ENCODE data around the gene SETX.
A peak's percentile ranks its signal among the peaks of the same experiment; 100 is the strongest.

The SETX gene

DNA sequence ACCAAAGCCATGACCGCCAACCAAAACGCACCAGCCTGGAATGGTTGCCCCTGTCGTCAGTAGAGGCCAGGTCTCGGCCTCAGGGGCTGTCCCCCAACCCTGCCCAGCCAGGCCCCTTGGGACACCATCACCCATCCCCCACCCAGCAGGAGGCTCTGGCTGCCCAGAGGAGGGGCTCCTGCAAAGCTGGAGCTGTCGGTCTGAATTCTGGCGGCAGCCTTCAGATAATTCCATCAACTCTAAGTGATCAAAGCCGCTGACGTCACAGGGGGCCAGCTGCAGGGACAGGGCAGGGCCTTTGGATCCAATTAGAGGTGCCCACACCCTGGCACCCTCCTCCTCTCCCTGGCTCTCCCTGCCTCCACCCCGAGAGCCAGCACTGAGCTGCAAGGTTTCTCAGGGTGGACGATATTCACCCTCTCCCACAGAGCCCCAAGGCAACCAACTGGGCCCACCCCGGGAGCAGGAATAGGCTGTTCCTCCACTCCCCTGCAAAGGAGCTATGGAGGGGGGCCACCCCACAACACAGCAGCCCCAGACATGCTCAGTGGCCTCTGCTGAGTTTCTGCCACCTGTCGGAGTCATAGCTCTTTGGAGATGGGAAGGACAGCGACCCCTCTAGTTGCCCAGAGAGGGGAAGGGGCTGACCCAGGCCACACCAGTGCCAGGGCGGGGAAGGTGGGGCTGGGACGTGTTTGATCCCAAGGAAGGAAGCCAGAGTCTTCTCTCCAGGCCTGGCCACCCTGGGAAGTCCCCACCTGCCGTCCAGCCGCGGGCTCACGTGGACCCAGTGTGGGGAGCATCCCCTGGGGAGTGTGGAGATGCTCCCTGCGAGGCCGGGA, 114.6 kb downstream of the SETX start:
- Histone ChIP-seq H3K9me3 (ENCODE audit: low read depth, low read length) (no peaks in the 10 kb centered on the region), H3K36me3 (ENCODE audit: insufficient read depth, low read length) (no peaks in the 10 kb centered on the region), H3K4me3 (peak overlapping the region; percentile 88), H3K27ac (no peak overlapping the region), H3K9ac (ENCODE audit: insufficient read length) (no peak overlapping the region)
- TF ChIP-seq FOXP2 (optimal IDR thresholded peaks at IDR 0.05; ENCODE audit: control extremely low read depth, extremely low read length, insufficient read depth) (no peak), POLR2AphosphoS5 (IDR thresholded peaks at IDR 0.05; ENCODE audit: borderline replicate concordance, low read depth, low read length) (no peak), EZH2 (IDR thresholded peaks at IDR 0.05) (no peak)
- no peak for DNase-seq (ENCODE audit: low read depth, low spot score)

- H3K9me3 ChIP-seq (ENCODE audit: low read depth, low read length), result no peaks in the 10 kb centered on the region
- no peak overlapping the region for H3K27ac ChIP-seq
- no peak for DNase-seq (ENCODE audit: low read depth, low spot score)
- TF ChIP-seq EZH2 (IDR thresholded peaks at IDR 0.05) (no peak), FOXP2 (optimal IDR thresholded peaks at IDR 0.05; ENCODE audit: control extremely low read depth, extremely low read length, insufficient read depth) (no peak), POLR2AphosphoS5 (IDR thresholded peaks at IDR 0.05; ENCODE audit: borderline replicate concordance, low read depth, low read length) (no peak)
- H3K4me3 ChIP-seq, result no peak overlapping the region
- no peaks in the 10 kb centered on the region for H3K36me3 ChIP-seq (ENCODE audit: insufficient read depth, low read length)
- H3K9ac ChIP-seq (ENCODE audit: insufficient read length), result no peak overlapping the region
Measured at GRCh38 chr9:132239518-132239917, 115.3 kb downstream of the SETX start.

DNA sequence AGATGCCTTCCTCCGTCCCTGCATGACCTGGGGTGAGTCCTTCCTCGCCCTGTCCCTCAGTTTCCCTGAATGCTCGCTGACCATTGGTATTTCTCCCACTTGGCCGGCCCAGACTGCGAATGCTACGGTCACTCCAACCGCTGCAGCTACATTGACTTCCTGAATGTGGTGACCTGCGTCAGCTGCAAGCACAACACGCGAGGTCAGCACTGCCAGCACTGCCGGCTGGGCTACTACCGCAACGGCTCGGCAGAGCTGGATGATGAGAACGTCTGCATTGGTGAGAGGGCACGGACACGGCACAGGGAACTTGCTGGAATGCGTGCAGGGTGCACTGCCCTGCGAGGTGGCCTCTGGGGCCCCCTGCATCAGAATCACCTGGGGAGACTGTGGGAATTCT, 115.8 kb downstream of the SETX start:
- Histone ChIP-seq H3K9ac (ENCODE audit: insufficient read length) (no peak overlapping the region), H3K27ac (no peak overlapping the region), H3K4me3 (no peak overlapping the region), H3K9me3 (ENCODE audit: low read depth, low read length) (no peaks in the 10 kb centered on the region), H3K36me3 (ENCODE audit: insufficient read depth, low read length) (no peaks in the 10 kb centered on the region)
- DNase-seq (ENCODE audit: low read depth, low spot score), result no peak
- TF ChIP-seq POLR2AphosphoS5 (IDR thresholded peaks at IDR 0.05; ENCODE audit: borderline replicate concordance, low read depth, low read length) (no peak), FOXP2 (optimal IDR thresholded peaks at IDR 0.05; ENCODE audit: control extremely low read depth, extremely low read length, insufficient read depth) (no peak), EZH2 (IDR thresholded peaks at IDR 0.05) (no peak)

DNA sequence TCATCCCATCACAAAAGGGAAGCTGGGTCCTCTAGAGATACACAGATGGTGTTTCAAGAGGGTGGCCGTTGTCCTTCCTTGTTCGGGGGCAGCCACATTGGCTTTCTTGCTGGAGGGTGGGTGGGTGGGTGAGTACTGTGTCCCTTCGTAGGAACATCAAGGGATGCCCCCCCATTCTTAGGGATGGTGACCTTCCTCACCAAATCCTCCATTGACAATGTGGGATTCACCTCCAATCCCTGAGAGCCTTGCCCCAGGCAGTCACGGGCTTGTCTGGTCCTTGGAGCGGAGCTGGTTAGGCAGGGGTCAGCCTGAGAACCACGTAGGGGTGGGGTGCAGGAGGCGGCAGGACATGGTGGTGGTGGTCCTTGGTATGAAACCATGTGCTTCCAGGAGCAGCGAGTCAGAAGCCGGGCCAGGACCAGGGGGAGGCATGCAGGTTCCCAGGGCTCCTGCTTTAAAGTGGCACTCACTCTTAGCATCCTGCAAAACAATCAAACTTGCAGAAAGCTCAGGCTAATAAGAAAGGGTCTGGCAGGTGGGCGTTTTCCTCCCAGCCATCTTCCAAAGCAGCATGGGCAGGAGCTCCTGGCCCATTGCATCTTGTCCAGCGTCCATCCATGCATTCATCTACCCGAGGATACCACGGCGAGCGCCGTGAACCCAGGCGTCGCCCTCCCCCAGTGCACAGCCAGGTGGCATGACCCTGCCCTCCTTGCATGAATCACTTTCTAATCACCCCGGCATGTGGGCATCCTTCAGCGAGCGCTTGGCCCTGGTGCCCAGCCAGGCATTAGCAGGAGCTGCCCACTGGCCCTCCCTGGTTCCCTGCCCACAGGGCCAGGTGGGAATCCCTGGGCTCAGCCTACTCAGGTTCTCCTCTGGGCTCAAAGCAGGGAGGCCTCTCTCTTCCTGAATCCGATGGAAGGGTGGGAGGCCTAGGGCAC, 116.5 kb downstream of the SETX start:
- DNase-seq (ENCODE audit: low read depth, low spot score), result no peak
- no peak for TF ChIP-seq FOXP2 (optimal IDR thresholded peaks at IDR 0.05; ENCODE audit: control extremely low read depth, extremely low read length, insufficient read depth)
- no peak for TF ChIP-seq POLR2AphosphoS5 (IDR thresholded peaks at IDR 0.05; ENCODE audit: borderline replicate concordance, low read depth, low read length)
- TF ChIP-seq EZH2 (IDR thresholded peaks at IDR 0.05), result no peak
- no peak overlapping the region for H3K27ac ChIP-seq

DNA sequence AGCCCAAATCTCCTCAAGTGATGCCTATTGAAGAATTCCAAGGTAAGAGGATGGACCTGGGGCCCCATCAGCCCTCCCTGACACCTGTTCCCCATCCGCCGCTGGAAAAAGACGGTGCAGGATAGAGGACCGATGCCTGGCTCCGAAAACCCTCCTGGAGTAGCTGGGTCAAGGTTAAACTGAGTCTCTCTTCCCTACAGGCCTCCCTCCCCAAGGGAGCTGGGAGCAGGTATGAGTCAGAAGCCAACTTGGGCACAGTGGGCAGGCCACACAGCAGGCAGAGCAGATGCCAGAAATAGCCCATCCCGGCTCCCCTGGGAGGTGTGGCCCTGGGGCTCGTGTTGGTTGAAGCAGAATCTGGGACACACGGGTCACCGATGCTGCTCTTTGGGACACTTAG, 117.3 kb downstream of the SETX start:
- no peak for DNase-seq (ENCODE audit: low read depth, low spot score)
- Histone ChIP-seq H3K4me3 (no peak overlapping the region), H3K9ac (ENCODE audit: insufficient read length) (no peak overlapping the region), H3K9me3 (ENCODE audit: low read depth, low read length) (no peaks in the 10 kb centered on the region), H3K36me3 (ENCODE audit: insufficient read depth, low read length) (no peaks in the 10 kb centered on the region), H3K27ac (no peak overlapping the region)
- TF ChIP-seq FOXP2 (optimal IDR thresholded peaks at IDR 0.05; ENCODE audit: control extremely low read depth, extremely low read length, insufficient read depth), result no peak
- TF ChIP-seq POLR2AphosphoS5 (IDR thresholded peaks at IDR 0.05; ENCODE audit: borderline replicate concordance, low read depth, low read length), result no peak
- no peak for TF ChIP-seq EZH2 (IDR thresholded peaks at IDR 0.05)

More for the DNA sequence above, 116.5 kb downstream of the SETX start:
- H3K36me3 ChIP-seq (ENCODE audit: insufficient read depth, low read length), result no peaks in the 10 kb centered on the region
- H3K4me3 ChIP-seq, result no peak overlapping the region
- no peak overlapping the region for H3K9ac ChIP-seq (ENCODE audit: insufficient read length)
- no peaks in the 10 kb centered on the region for H3K9me3 ChIP-seq (ENCODE audit: low read depth, low read length)

GRCh38 chr9:132236662-132237311, 118.0 kb downstream of the SETX start:
- Histone ChIP-seq H3K9me3 (ENCODE audit: low read depth, low read length) (no peaks in the 10 kb centered on the region), H3K4me3 (no peak overlapping the region), H3K27ac (no peak overlapping the region), H3K36me3 (ENCODE audit: insufficient read depth, low read length) (no peaks in the 10 kb centered on the region), H3K9ac (ENCODE audit: insufficient read length) (no peak overlapping the region)
- DNase-seq (ENCODE audit: low read depth, low spot score), result no peak
- no peak for TF ChIP-seq EZH2 (IDR thresholded peaks at IDR 0.05)
- no peak for TF ChIP-seq FOXP2 (optimal IDR thresholded peaks at IDR 0.05; ENCODE audit: control extremely low read depth, extremely low read length, insufficient read depth)

- no peak overlapping the region for H3K4me3 ChIP-seq
- no peak for DNase-seq (ENCODE audit: low read depth, low spot score)
- H3K27ac ChIP-seq, result no peak overlapping the region
- no peaks in the 10 kb centered on the region for H3K9me3 ChIP-seq (ENCODE audit: low read depth, low read length)
- no peak for TF ChIP-seq POLR2AphosphoS5 (IDR thresholded peaks at IDR 0.05; ENCODE audit: borderline replicate concordance, low read depth, low read length)
- TF ChIP-seq EZH2 (IDR thresholded peaks at IDR 0.05), result no peak
- TF ChIP-seq FOXP2 (optimal IDR thresholded peaks at IDR 0.05; ENCODE audit: control extremely low read depth, extremely low read length, insufficient read depth), result no peak
- H3K36me3 ChIP-seq (ENCODE audit: insufficient read depth, low read length), result no peaks in the 10 kb centered on the region
- H3K9ac ChIP-seq (ENCODE audit: insufficient read length), result no peak overlapping the region
Measured at GRCh38 chr9:132235894-132236661, 118.7 kb downstream of the SETX start.

All from SK-N-MC (cell line).